A549 treated with dexamethasone at 1 μM for 4 hours (cell line): ENCODE results near the gene BRD3. TPM values are rescaled to one million over a fixed set of nuclear protein-coding genes. Genes with fewer than 3 reads are reported as not detected.

Experiments
- total RNA-seq: library from RNA; stranded (reverse); fragments of 200-300 nt; extraction: Qiagen RNA extraction; gene quantifications from 5 replicates; pipeline ENCODE4 v1.2.3, GENCODE V29; 2022

The BRD3 gene
- total RNA-seq = 13.6 to 21.7 TPM (median 19.5 TPM) in 5 replicates

GRCh38 chr9:134067904-134068743 lies at the start of gene BRD3:
TSS of gene BRD3 (minus strand) at chr9:134068026. CDS start at chr9:134053477, 14,549 bp downstream.

GRCh38 chr9:134024828-134025605 lies 42.8 kb downstream of the BRD3 start, which contains the start of gene BRD3OS:
TSS of gene BRD3OS (plus strand) at chr9:134025481. CDS start at chr9:134026748, 1,267 bp downstream.

GRCh38 chr9:133991964-133992779 lies 75.7 kb downstream of the BRD3 start, which contains the start of gene VAV2:
TSS of gene VAV2 (minus strand) at chr9:133992324. CDS start at chr9:133992278, 46 bp downstream.

Other genes with a start within 250 kb of the BRD3 start
- 32.4 to 42.9 TPM (median 40.0 TPM) in 5 replicates for gene VAV2, start 75.7 kb downstream of the BRD3 start, total RNA-seq
- 12.2 to 19.4 TPM (median 17.6 TPM) in 5 replicates for gene BRD3OS, start 42.5 kb downstream of the BRD3 start, total RNA-seq
- gene WDR5, start 68.1 kb upstream of the BRD3 start, total RNA-seq = 50.1 to 67.6 TPM (median 65.2 TPM) in 5 replicates
- not detected in 5 replicates for gene RNU6ATAC, start 96.5 kb upstream of the BRD3 start, total RNA-seq